Activated naive CD8-positive, alpha-beta T cell treated with anti-CD3 and anti-CD28 coated beads for 36 hours (primary cell): ENCODE data around the gene PRRT3. TPM values are rescaled to one million over a fixed set of nuclear protein-coding genes. Genes with fewer than 3 reads are reported as not detected.
"Not testable (repeated sequence)": the region's sequence is repeated elsewhere in the genome, so short reads cannot be mapped to it uniquely, and the experiment has no call there.

Source experiments
- DNase-seq: peaks from one replicate; pipeline ENCODE4 v3.0.0; 2021
- H3K27ac Mint-ChIP-seq: one replicate; pipeline ENCODE4 v1.8.0; 2022; ENCODE audit warnings: mild to moderate bottlenecking, moderate library complexity, mixed read lengths
- H3K27me3 Mint-ChIP-seq: one replicate; pipeline ENCODE4 v1.8.0; 2022; ENCODE audit warnings: mild to moderate bottlenecking, mixed read lengths
- H3K36me3 Mint-ChIP-seq: one replicate; pipeline ENCODE4 v1.8.0; 2021; ENCODE audit warnings: mild to moderate bottlenecking, mixed read lengths
- H3K4me1 Mint-ChIP-seq: one replicate; pipeline ENCODE4 v1.8.0; 2021; ENCODE audit warnings: mixed read lengths
- H3K4me3 Mint-ChIP-seq: one replicate; pipeline ENCODE4 v1.8.0; 2022; ENCODE audit warnings: mild to moderate bottlenecking, moderate library complexity, mixed read lengths
- H3K9me3 Mint-ChIP-seq: one replicate; pipeline ENCODE4 v1.8.0; 2022; ENCODE audit warnings: mixed read lengths
- total RNA-seq, 2 experiments: library from RNA; stranded (reverse); gene quantifications; one replicate each; pipeline ENCODE4 v1.2.3, GENCODE V29; 2021

The PRRT3 gene
- total RNA-seq, 2 experiments from 2014 or later, result 8.0 to 8.6 TPM

DNA sequence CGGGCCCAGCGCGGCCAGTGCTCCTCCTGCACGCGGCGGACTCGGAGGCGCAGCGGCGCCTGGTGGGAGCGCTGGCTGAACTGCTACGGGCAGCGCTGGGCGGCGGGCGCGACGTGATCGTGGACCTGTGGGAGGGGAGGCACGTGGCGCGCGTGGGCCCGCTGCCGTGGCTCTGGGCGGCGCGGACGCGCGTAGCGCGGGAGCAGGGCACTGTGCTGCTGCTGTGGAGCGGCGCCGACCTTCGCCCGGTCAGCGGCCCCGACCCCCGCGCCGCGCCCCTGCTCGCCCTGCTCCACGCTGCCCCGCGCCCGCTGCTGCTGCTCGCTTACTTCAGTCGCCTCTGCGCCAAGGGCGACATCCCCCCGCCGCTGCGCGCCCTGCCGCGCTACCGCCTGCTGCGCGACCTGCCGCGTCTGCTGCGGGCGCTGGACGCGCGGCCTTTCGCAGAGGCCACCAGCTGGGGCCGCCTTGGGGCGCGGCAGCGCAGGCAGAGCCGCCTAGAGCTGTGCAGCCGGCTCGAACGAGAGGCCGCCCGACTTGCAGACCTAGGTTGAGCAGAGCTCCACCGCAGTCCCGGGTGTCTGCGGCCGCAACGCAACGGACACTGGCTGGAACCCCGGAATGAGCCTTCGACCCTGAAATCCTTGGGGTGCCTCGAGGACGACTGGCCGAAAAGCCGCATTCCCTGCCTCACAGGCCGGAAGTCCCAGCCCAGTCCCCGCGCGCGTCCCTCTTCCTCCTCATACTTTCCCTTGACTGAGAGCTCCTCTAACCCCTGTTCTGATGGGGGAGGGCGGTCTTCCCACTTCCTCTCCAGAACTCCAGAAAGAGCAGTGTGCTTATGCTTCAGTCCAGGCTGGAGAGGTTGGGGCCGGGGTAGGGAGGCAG is 36.7 kb downstream of the PRRT3 start:
- Mint-ChIP-seq H3K27me3 (peaks cover 23% of the 10 kb centered on the region), H3K4me1 (peaks cover 14% of the 10 kb centered on the region), H3K9me3 (no peaks in the 10 kb centered on the region), H3K27ac (no peak overlapping the region), H3K4me3 (peak overlapping the region; percentile 74), H3K36me3 (no peaks in the 10 kb centered on the region)
- peak; percentile 48 for DNase-seq

DNA sequence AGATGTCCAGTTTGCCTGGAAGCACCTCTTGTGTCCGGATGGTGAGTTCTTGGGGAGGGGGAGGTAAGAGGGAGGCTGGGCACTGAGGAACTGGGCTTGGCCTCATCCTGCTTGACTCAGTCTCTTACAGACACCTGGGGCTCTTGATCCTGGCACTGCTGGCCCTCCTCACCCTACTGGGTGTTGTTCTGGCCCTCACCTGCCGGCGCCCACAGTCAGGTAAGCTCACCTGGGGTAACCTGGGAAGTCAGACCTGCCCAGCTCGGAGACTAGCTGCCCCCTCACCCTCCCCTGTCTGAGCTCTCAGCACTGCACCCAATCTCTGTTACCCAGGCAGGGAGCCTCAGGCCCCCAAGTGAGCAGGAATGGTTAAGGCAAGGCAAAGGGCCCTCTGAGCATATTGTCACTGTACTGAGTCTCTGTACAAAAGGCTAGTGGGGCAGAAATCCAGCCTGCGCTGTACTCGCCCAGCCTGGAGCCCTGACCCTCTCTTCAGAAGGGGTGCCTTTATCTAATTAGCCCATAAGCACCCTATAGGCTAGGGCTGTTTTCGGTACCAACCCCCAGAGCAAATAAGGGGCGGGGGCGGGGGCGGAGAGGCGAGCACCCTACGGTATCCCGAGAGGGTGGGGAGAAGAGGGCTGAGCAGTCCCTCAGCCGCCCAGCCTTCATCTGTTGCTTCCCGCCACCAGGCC is 37.5 kb downstream of the PRRT3 start:
- Mint-ChIP-seq H3K27me3 (peaks cover 23% of the 10 kb centered on the region), H3K4me1 (peaks cover 14% of the 10 kb centered on the region), H3K36me3 (no peaks in the 10 kb centered on the region), H3K27ac (no peak overlapping the region), H3K4me3 (no peak overlapping the region), H3K9me3 (no peaks in the 10 kb centered on the region)
- no peak for DNase-seq

DNA sequence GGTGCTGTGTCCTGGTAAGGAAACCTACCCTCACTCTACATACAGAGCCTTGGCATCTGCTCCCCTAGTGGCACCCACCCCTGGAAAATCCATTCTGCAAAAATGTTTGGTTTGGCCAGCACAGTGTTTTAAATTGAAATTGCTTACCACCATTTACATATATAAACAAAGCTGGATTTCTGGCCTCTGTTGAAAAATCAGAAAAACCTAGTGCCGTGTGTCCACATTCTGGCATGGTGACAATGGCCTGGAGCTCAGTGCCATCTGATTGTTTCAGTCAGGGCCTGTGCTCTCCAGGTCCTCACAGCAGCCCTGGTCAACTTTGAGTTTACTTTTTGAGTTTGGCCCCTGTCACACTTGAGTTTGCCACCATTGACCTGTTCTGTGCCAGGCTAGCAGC is 38.2 kb downstream of the PRRT3 start:
- H3K9me3 Mint-ChIP-seq, result no peaks in the 10 kb centered on the region
- H3K36me3 Mint-ChIP-seq, result no peaks in the 10 kb centered on the region
- no peak for DNase-seq
- peaks cover 20% of the 10 kb centered on the region for H3K4me1 Mint-ChIP-seq
- no peak overlapping the region for H3K4me3 Mint-ChIP-seq
- peaks cover 23% of the 10 kb centered on the region for H3K27me3 Mint-ChIP-seq
- no peak overlapping the region for H3K27ac Mint-ChIP-seq

DNA sequence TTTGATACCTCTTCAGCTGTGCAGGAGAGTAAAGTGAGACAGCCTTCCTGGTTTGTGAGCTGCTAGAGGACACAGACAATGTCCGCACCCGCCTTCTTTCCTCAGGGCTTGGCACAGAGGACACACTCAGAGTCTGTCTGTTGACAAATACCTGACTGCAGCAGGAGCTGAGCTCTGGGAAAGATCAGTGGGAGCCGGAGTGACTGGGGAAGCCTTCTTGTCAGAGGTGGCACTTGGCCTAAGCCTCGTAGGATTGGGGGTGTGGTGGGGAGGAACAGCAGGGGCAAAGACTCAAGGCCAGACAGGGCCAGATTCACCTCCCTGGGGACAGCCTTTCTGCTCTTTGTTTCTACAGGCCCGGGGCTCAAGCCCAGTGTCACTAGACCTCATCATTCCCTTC is 38.6 kb downstream of the PRRT3 start:
- Mint-ChIP-seq H3K4me1 (peaks cover 20% of the 10 kb centered on the region), H3K27ac (no peak overlapping the region), H3K36me3 (no peaks in the 10 kb centered on the region), H3K27me3 (peaks cover 23% of the 10 kb centered on the region), H3K4me3 (no peak overlapping the region), H3K9me3 (no peaks in the 10 kb centered on the region)
- no peak for DNase-seq

DNA sequence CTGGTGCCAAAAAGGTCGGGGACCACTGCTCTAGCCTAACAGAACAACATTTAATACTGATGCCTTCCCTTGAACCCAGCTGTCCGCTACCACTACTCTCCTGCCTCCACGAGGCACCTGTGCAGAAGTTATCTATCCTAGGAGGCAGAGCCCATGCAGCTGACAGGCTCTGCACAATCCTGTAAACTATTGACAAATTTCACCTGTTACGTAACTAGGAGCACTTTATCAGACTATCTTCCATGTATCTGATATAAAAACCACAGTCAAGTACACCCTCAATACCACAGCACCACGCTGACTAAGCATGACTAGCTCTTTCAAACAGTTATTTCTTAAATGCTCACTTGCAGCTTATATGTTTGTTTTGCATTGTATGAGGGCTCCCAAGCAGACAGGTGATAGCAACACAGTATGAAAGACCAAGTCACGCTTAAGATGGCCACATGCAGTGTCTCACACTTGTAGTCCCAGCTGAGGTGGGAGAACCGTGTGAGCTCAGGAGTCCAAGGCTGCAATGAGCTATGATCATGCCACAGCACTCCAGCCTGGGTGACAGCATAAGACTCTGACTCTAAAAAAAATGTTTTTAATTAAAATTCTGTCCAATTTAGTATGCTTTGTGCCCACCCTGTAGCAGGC is 39.8 kb downstream of the PRRT3 start:
- Mint-ChIP-seq H3K4me1 (peaks cover 20% of the 10 kb centered on the region), H3K27me3 (peaks cover 23% of the 10 kb centered on the region), H3K4me3 (no peak overlapping the region), H3K9me3 (no peaks in the 10 kb centered on the region), H3K36me3 (no peaks in the 10 kb centered on the region), H3K27ac (no peak overlapping the region)
- DNase-seq, result no peak

DNA sequence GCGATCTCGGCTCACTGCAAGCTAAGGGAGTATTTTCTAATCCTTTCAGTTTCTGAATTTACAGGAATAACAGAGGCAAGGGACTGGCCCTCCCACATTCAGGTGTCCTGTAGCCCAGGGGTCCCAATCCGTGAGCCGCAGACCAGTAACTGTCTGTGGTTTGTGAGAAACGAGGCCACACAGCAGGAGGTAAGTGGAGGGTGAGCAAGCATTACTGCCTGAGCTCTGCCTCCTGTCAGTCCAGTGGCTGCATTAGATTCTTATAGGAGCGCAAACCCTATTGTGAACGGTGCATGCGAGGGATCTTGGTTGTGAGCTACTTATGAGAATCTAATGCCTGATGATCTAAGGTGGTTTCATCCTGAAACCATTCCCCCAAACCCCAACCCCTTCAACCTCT is 40.3 kb downstream of the PRRT3 start:
- H3K27ac Mint-ChIP-seq, result no peak overlapping the region
- no peak for DNase-seq
- H3K36me3 Mint-ChIP-seq, result no peaks in the 10 kb centered on the region
- H3K27me3 Mint-ChIP-seq, result peaks cover 23% of the 10 kb centered on the region
- peaks cover 19% of the 10 kb centered on the region for H3K4me1 Mint-ChIP-seq
- H3K4me3 Mint-ChIP-seq, result no peak overlapping the region
- no peaks in the 10 kb centered on the region for H3K9me3 Mint-ChIP-seq

DNA sequence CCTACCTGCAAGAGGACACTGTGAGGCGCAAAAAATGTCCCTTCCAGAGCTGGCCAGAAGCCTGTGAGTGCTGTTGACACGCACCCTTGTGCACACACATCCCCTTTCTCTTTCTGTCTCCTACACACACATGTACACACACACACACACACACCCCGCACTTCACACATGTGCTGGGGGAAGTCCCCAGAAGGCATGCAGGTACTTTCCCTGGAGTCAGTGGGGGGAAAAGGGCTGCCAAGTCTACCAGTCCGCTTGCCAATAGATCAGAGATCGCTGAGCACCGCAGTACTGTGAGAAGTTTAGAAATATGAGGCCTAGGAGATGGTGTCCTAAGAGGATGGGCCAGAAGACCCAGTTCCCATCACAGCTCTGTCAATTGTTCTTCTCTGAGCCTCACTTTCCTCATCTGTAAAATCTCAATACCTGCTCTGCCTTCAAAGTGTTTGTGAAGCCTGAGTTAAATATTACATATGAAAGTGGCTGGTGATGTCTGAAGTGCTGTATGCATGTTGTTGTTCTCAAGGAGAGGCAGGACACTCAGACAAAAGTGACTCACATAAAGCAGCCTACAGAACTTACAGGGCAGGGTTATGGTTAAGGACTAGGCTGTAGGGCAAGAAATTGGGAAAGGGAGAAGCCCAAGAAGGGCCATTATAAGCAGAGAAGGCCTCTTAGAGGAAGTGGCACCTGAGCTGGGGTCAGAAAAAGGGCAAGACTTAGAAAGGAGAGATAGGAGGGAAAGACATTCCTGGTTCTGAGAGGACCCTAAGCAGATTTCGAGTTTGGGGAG is 42.8 kb downstream of the PRRT3 start:
- no peak for DNase-seq
- Mint-ChIP-seq H3K36me3 (no peaks in the 10 kb centered on the region), H3K27ac (no peak overlapping the region), H3K4me1 (peaks cover 9% of the 10 kb centered on the region), H3K9me3 (no peaks in the 10 kb centered on the region), H3K4me3 (no peak overlapping the region), H3K27me3 (peaks cover 15% of the 10 kb centered on the region)

DNA sequence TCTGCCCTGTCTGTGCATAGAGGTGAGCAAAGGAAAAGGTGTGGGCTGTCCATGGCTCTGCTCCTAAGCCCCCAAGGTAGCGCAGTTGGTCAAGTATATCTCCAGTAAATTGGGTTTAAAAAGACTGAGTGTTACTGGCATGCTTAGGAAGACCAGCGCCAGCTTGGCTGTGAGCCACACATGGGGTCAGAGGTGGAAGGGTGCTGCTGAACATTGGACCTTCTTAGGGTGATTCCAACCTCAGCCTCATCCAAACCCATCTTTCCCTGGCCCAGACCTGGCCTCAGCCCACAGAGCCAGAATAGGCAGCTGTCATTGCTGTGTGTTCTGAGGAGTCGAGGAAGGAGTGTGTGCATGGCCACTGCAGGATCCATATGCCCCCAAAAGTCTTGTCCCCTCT is 43.9 kb downstream of the PRRT3 start:
- H3K4me3 Mint-ChIP-seq, result no peak overlapping the region
- no peak overlapping the region for H3K27ac Mint-ChIP-seq
- DNase-seq, result no peak
- no peaks in the 10 kb centered on the region for H3K9me3 Mint-ChIP-seq
- no peaks in the 10 kb centered on the region for H3K36me3 Mint-ChIP-seq
- H3K4me1 Mint-ChIP-seq, result peaks cover 15% of the 10 kb centered on the region
- peaks cover 11% of the 10 kb centered on the region for H3K27me3 Mint-ChIP-seq

DNA sequence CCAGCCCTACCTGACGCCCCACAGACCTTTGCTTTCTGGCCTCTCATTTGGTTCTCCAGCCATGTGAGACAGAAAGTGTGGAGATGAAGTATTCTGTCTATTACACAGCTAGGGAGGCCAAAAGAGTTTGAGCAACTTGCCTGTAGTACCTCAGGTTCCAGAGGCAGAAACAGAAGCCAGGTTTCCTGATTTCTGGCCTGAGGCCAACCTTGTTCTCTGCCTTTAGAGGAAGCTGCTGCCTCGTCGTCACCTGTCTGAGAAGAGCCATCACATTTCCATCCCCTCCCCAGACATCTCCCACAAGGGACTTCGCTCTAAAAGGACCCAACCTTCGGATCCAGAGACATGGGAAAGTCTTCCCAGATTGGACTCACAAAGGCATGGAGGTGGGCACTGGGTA is 45.7 kb downstream of the PRRT3 start:
- Mint-ChIP-seq H3K27ac (no peak overlapping the region), H3K9me3 (no peaks in the 10 kb centered on the region), H3K27me3 (peaks cover 6% of the 10 kb centered on the region), H3K36me3 (no peaks in the 10 kb centered on the region), H3K4me3 (no peak overlapping the region), H3K4me1 (peaks cover 30% of the 10 kb centered on the region)
- DNase-seq, result no peak

DNA sequence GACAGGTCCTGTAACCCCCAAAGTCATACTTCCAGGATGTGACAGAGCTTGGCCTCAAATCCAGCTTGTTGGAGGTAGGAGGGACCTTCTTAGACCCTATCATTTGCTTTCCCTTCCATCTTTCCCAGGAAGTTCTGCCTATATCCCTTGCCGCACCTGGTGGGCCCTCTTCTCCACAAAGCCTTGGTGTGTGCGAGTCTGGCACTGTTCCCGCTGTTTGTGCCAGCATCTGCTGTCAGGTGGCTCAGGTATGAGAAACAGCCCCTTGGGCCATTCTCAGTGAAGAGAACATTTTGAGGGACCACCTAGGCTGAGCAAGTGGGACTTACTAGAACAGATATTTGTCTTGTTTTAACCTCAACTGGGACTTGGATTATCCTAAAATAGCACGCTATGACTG is 48.3 kb downstream of the PRRT3 start:
- no peak overlapping the region for H3K27ac Mint-ChIP-seq
- no peak overlapping the region for H3K4me3 Mint-ChIP-seq
- no peaks in the 10 kb centered on the region for H3K36me3 Mint-ChIP-seq
- H3K27me3 Mint-ChIP-seq, result no peaks in the 10 kb centered on the region
- DNase-seq, result no peak
- H3K9me3 Mint-ChIP-seq, result no peaks in the 10 kb centered on the region
- peaks cover 29% of the 10 kb centered on the region for H3K4me1 Mint-ChIP-seq

DNA sequence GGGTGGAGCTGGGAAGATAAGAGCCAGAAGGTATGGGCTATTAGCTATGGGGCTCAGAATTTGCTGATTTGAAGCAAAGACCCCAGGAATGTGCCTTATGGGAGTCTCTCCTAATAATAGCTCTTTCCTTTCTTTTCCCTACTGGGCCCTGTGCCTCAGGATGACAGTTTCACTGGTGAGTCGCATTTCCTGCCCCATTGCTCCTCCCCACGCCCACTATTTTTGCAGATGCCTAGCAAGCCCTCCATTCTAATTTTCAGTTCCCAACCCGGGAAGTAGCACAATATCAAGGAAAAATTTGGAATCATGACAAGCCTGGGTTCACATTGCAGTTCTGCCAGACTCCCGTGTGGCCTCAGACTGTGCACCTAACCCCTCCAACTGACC is 49.0 kb downstream of the PRRT3 start:
- Mint-ChIP-seq H3K36me3 (no peaks in the 10 kb centered on the region), H3K27me3 (no peaks in the 10 kb centered on the region), H3K4me1 (peaks cover 36% of the 10 kb centered on the region), H3K9me3 (no peaks in the 10 kb centered on the region), H3K27ac (peak overlapping the region; percentile 78), H3K4me3 (peak overlapping the region; percentile 60)
- no peak for DNase-seq

DNA sequence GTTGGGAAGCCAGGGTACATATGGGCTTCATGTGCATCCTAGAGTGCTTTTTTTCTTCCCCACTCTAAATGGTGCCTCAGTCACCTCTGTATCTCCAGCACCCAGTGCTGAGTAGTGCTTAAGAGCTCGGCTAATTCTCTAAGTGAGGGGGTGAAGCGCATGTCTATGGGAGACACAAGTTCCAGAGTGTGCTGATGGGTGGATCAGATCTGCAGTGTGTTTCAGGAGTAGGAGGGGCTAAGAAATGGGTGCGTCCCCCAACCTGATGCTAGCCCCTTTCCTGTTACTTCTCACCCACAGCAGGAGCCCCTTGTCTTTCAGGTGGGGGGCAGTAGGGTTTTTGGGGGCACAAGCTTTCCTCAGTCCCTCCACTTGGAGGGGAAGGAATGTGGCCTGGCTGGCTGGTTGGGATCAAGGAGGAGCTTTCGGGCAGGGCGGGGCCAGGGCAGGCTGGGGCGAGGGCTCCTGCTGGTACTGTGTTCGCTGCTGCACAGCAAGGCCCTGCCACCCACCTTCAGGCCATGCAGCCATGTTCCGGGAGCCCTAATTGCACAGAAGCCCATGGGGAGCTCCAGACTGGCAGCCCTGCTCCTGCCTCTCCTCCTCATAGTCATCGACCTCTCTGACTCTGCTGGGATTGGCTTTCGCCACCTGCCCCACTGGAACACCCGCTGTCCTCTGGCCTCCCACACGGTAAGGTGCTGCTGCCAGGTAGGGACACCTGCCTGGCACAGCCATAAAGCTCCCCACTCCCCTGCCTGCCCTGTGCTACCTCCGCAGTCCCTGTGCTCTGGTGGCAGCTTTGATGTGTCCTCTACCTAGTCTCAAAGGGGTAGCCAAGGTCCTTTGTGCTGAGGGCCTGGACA is 49.6 kb downstream of the PRRT3 start, which contains the start of gene IL17RE:
Gene IL17RE, plus strand, starts transcription at position 477 of the 866 bp plus-strand sequence. Its CDS starts 85 bp downstream, at position 562.
- Mint-ChIP-seq H3K4me3 (peak within 1 kb of the TSS; percentile 60), H3K9me3 (no peaks in the 10 kb centered on the region), H3K27me3 (no peaks in the 10 kb centered on the region), H3K4me1 (peaks cover 37% of the 10 kb centered on the region), H3K36me3 (no peaks in the 10 kb centered on the region), H3K27ac (peak within 1 kb of the TSS; percentile 78)
- DNase-seq, result no peak

DNA sequence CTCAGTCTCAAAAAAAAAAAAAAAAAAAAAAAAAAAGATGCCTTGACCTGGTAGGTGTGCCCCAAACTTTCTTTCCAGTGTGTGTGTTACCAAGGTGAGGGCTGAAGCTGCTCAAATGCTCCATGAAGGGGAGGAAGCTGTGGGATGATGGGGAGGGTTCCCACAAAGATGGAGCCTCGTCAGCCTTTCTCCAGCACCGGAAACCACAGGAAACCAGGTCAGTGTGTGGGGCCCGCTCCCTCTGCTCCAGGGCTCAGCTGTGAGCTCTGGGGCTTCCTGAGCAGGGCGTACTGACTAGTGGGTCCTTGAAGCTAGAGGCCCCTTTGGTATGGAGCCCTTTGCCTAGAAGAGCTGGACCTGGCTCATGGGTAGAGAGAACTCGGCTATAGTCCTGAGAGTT is 50.2 kb downstream of the PRRT3 start:
- Mint-ChIP-seq H3K36me3 (no peaks in the 10 kb centered on the region), H3K27ac (peak overlapping the region; percentile 56), H3K27me3 (no peaks in the 10 kb centered on the region), H3K9me3 (no peaks in the 10 kb centered on the region), H3K4me3 (peak overlapping the region; percentile 60), H3K4me1 (peaks cover 37% of the 10 kb centered on the region)
- peak; percentile 26 for DNase-seq

DNA sequence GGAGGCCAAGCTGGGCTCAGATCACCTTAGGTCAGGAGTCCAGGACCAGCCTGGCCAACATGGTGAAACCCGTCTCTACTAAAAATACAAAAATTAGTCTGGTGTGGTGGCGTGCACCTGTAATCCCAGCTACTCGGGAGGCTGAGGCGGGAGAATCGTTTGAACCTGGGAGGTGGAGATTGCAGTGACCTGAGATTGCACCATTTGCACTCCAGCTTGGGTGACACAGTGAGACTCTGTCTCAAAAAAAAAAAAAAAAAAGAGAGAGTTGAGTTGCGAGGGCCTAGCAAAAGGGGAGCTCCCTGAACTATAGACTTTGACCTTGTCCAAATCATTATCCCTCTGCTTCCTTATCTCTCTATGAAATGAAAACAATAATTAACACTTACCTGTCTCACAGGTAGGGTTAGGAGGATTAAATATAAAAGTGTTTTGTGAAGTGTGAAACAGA is 51.2 kb downstream of the PRRT3 start:
- not testable (repeated sequence) for H3K27me3 Mint-ChIP-seq, H3K36me3 Mint-ChIP-seq, DNase-seq, H3K9me3 Mint-ChIP-seq, H3K4me3 Mint-ChIP-seq, H3K27ac Mint-ChIP-seq
- H3K4me1 Mint-ChIP-seq, result peaks cover 37% of the 10 kb centered on the region
